Measurements from ENCODE around the gene SLC45A3. TPM values are rescaled to one million over a fixed set of nuclear protein-coding genes. Genes with fewer than 3 reads are reported as not detected.

The SLC45A3 gene
- total and polyA plus RNA-seq, 2 of the 8 experiments (the other 6 are each of a cell fraction or from before 2014, with no cell fraction given): 13.0 to 14.3 TPM

- TF ChIP-seq SP4 (IDR thresholded peaks at IDR 0.05; ENCODE audit: low read length) (no peak), TAF1 (IDR thresholded peaks at IDR 0.05; ENCODE audit: low read depth, low read length) (no peak), ATF3 (IDR thresholded peaks at IDR 0.05; ENCODE audit: insufficient read depth, low read depth, low read length) (no peak), CTBP2 (IDR thresholded peaks at IDR 0.05; ENCODE audit: borderline replicate concordance, insufficient read depth, insufficient read length, low read length) (no peak), CHD7 (IDR thresholded peaks at IDR 0.05; ENCODE audit: insufficient replicate concordance, low read length) (no peak), RNF2 (IDR thresholded peaks at IDR 0.05; ENCODE audit: borderline replicate concordance, low read depth, low read length, missing control alignments, poor library complexity, severe bottlenecking) (no peak), RBBP5 (IDR thresholded peaks at IDR 0.05; ENCODE audit: borderline replicate concordance, low read depth, low read length) (no peak), CHD2 (IDR thresholded peaks at IDR 0.05; ENCODE audit: low read length) (no peak), FOSL1 (IDR thresholded peaks at IDR 0.05; ENCODE audit: insufficient read depth, low read depth, low read length) (no peak), YY1 (IDR thresholded peaks at IDR 0.05; ENCODE audit: low read depth, low read length) (0 out of 2 replicates have a peak, but pooled peaks have one; percentile 41)
These were observed 21.2 kb downstream of the SLC45A3 start (continued) for GRCh38 chr1:205658943-205659581.

Measured in H1 (cell line).